ENCODE measurements around the gene NEK1. TPM values are rescaled to one million over a fixed set of nuclear protein-coding genes. Genes with fewer than 3 reads are reported as not detected.
A peak's percentile ranks its signal among the peaks of the same experiment; 100 is the strongest.

The NEK1 gene
- polyA plus RNA-seq, 1 donor (not counting 4 experiments of a cell fraction or from before 2014, with no cell fraction given): 7.8 TPM

GRCh38 chr4:169345316-169345721 lies 267.1 kb downstream of the NEK1 start:
- Histone ChIP-seq H3K4me3 (ENCODE audit: control insufficient read depth in 2 of 3, extremely low read depth in 1 of 3, insufficient read depth in 2 of 3, low read depth in 1 of 3, low read length in 3 of 3) (no peak overlapping the region), H3K9ac (ENCODE audit: control insufficient read depth, extremely low read depth, insufficient read depth, low read length) (no peak overlapping the region), H2AFZ (ENCODE audit: control insufficient read depth, low read length) (no peak overlapping the region), H3K4me2 (ENCODE audit: control insufficient read depth, extremely low read depth, insufficient read depth, low read depth, low read length) (no peak overlapping the region), H4K20me1 (ENCODE audit: control insufficient read depth, extremely low read depth, insufficient read depth, low read length) (no peaks in the 10 kb centered on the region), H3K36me3 (ENCODE audit: control insufficient read depth in 2 of 2, extremely low read depth in 1 of 2, insufficient read depth in 2 of 2, low read length in 2 of 2) (no peaks in the 10 kb centered on the region), H3K9me3 (ENCODE audit: control insufficient read depth, low read depth, low read length) (no peaks in the 10 kb centered on the region), H3K27ac (ENCODE audit: control insufficient read depth, insufficient read depth, low read length) (peak overlapping the region; percentile 34), H3K9me1 (ENCODE audit: control insufficient read depth, extremely low read depth, insufficient read depth, low read length) (no peaks in the 10 kb centered on the region), H3K27me3 (ENCODE audit: control insufficient read depth, extremely low read depth, insufficient read depth, low read length) (no peaks in the 10 kb centered on the region), H3K4me1 (ENCODE audit: control insufficient read depth, extremely low read depth, insufficient read depth, low read length) (peaks cover 11% of the 10 kb centered on the region), H3K79me2 (ENCODE audit: control insufficient read depth, insufficient read depth, low read length) (no peaks in the 10 kb centered on the region)
- peak; percentile 56 for DNase-seq (ENCODE audit: low read depth, low spot score)
- TF ChIP-seq EZH2 (IDR thresholded peaks at IDR 0.05; ENCODE audit: low read length) (no peak), CTCF (optimal IDR thresholded peaks at IDR 0.05 in 1 of 3, IDR thresholded peaks at IDR 0.05 in 1 of 3, conservative IDR thresholded peaks at IDR 0.05 in 1 of 3; ENCODE audit: extremely low read depth in 1 of 3, insufficient read depth in 2 of 3, low read length in 3 of 3) (no peak)
- no peak for FAIRE-seq
- dilution Hi-C loops (cut with MboI; ENCODE audit: extremely low pct_ligation_motif_present, low sequenced_read_pairs): no loop called here

Other genes with a start within 250 kb of the NEK1 start
- gene CLCN3, start 8.0 kb upstream of the NEK1 start, polyA plus RNA-seq: 18.6 to 34.2 TPM (median 26.4 TPM) in 3 replicates
- 7.3 to 19.1 TPM (median 15.7 TPM) in 3 replicates for gene HPF1, start 145.4 kb upstream of the NEK1 start, polyA plus RNA-seq

All from keratinocyte (primary cell).